T-cell (primary cell): ENCODE data around the gene TPGS2. TPM values are rescaled to one million over a fixed set of nuclear protein-coding genes. Genes with fewer than 3 reads are reported as not detected.

Experiments used
- ATAC-seq, 4 experiments: fragments of 200-7000 bp in 3 of 4; fragments of 150-1000 bp in 1 of 4; cut with Tn5 transposase; replicated peaks in 1 of 4; 1 replicate in 3 of 4; 2 replicates in 1 of 4; pipeline ENCODE4 v1.10.0; 2021; ENCODE audit warnings: moderate library complexity in 3 of 4, mild to moderate bottlenecking in 2 of 4, moderate number of reproducible peaks in 1 of 4
- CTCF ChIA-PET, 2 donors: fragments of 300-600 bp; sonication (Branson Sonifier 250); formaldehyde crosslinking; loops; one replicate each; lab custom pipeline; 2022; ENCODE audit warnings: antibody characterized with exemption in 2 of 2; lab: Charles Lee
- POLR2A ChIA-PET, 2 donors: fragments of 300-600 bp; sonication (Branson Sonifier 250); formaldehyde crosslinking; loops; one replicate each; lab custom pipeline; 2022; ENCODE audit warnings: antibody characterized with exemption in 2 of 2; lab: Charles Lee
- DNase-seq, 35 experiments: peaks; one replicate each; pipeline versions ENCODE4 v3.0.0 to v3.0.0-alpha.2; 2013 to 2023
- H3K27ac ChIP-seq: one replicate; pipeline ENCODE4 v1.5.1; 2013; ENCODE audit warnings: low read length
- H3K27me3 ChIP-seq, 2 experiments: replicated peaks in 1 of 2; 1 replicate in 1 of 2; 2 replicates in 1 of 2; pipeline versions ENCODE4 v1.6.1 to v1.7.0; 2013; ENCODE audit warnings: low read length in 1 of 2, mixed read lengths in 1 of 2; ENCODE audit not compliant: control insufficient read depth in 2 of 2, insufficient read depth in 2 of 2; ENCODE audit errors: extremely low read depth in 1 of 2
- H3K36me3 ChIP-seq, 2 donors: 1 replicate in 1 of 2; 2 replicates in 1 of 2; pipeline versions ENCODE4 v1.6.1 to v1.7.0; 2013; ENCODE audit warnings: low read length in 1 of 2; ENCODE audit not compliant: control insufficient read depth in 2 of 2, insufficient read depth in 1 of 2; ENCODE audit errors: extremely low read depth in 1 of 2
- H3K4me1 ChIP-seq, 2 experiments: 1 replicate in 1 of 2; 2 replicates in 1 of 2; pipeline versions ENCODE4 v1.6.1 to v1.7.0; 2013; ENCODE audit warnings: low read length in 2 of 2, mixed read lengths in 1 of 2; ENCODE audit not compliant: insufficient read depth in 2 of 2, control insufficient read depth in 1 of 2; ENCODE audit errors: extremely low read depth in 1 of 2
- H3K4me3 ChIP-seq, 2 donors: 1 replicate in 1 of 2; 2 replicates in 1 of 2; pipeline versions ENCODE4 v1.5.1 to v1.7.0; 2013; ENCODE audit warnings: mild to moderate bottlenecking in 2 of 2, low read length in 1 of 2, moderate library complexity in 1 of 2; ENCODE audit not compliant: control insufficient read depth in 1 of 2; ENCODE audit errors: extremely low read depth in 1 of 2
- H3K9me3 ChIP-seq: 2 replicates; pipeline ENCODE4 v1.7.0; 2013
- H3K27ac Mint-ChIP-seq, 2 donors: one replicate each; pipeline ENCODE4 v1.8.0; 2020 to 2021; ENCODE audit warnings: mild to moderate bottlenecking in 2 of 2, mixed read lengths in 2 of 2
- H3K27me3 Mint-ChIP-seq, 2 donors: one replicate each; pipeline ENCODE4 v1.8.0; 2021 to 2022; ENCODE audit warnings: mixed read lengths in 2 of 2
- H3K36me3 Mint-ChIP-seq: one replicate; pipeline ENCODE4 v1.8.0; 2021; ENCODE audit warnings: mixed read lengths
- H3K4me1 Mint-ChIP-seq, 3 donors: one replicate each; pipeline ENCODE4 v1.8.0; 2020 to 2022; ENCODE audit warnings: mixed read lengths in 3 of 3, mild to moderate bottlenecking in 1 of 3
- H3K4me3 Mint-ChIP-seq, 3 donors: one replicate each; pipeline ENCODE4 v1.8.0; 2020 to 2022; ENCODE audit warnings: mild to moderate bottlenecking in 3 of 3, mixed read lengths in 3 of 3, moderate library complexity in 3 of 3
- H3K9me3 Mint-ChIP-seq, 3 donors: one replicate each; pipeline ENCODE4 v1.8.0; 2020 to 2022; ENCODE audit warnings: mixed read lengths in 3 of 3
- WGBS: methylation state at CpG from one replicate; pipeline ENCODE4 v1.1.5; 2013; ENCODE audit warnings: missing lambda C conversion rate; ENCODE audit not compliant: insufficient coverage; 5-methylcytosine and 5-hydroxymethylcytosine counted together
- total RNA-seq, 35 experiments: library from RNA in 6 of 35; stranded (reverse) in 6 of 35; fragments of 120-200 nt in 1 of 35; gene quantifications; one replicate each; pipeline versions ENCODE4 v1.2.1 to v1.2.4 and lab custom pipeline; 2013 to 2026

TPGS2 gene
- total RNA-seq, 5 donors from 2014 or later (not counting 1 experiment from before 2014, with no cell fraction given): 31.7 to 46.9 (median 46.2) TPM

- Histone ChIP-seq H3K27ac (peak overlapping the region; percentile 55), H3K4me3 (peak overlapping the region; percentile 82 to 89), H3K36me3 (no peaks in the 10 kb centered on the region), H3K4me1 (peaks cover 0 to 22% of the 10 kb centered on the region in 2 experiments), H3K27me3 (no peaks in the 10 kb centered on the region), H3K9me3 (no peaks in the 10 kb centered on the region)
- peaks cover 37 to 48% (median 47%) of the 10 kb centered on the region in 3 donors for H3K4me1 Mint-ChIP-seq
- peak overlapping the region; percentile 69 to 85 for H3K27ac Mint-ChIP-seq
- peak overlapping the region; percentile 84 to 96 (median 89) for H3K4me3 Mint-ChIP-seq
- H3K27me3 Mint-ChIP-seq: no peaks in the 10 kb centered on the region
- POLR2A ChIA-PET: no interaction called here
- no peaks in the 10 kb centered on the region for H3K36me3 Mint-ChIP-seq
- no peaks in the 10 kb centered on the region for H3K9me3 Mint-ChIP-seq
- ATAC-seq (no peak), DNase-seq (no peak)
- CTCF ChIA-PET: interaction anchor here (0.6 to 2.3 kb wide), 12 partner anchors 9 to 862 kb away, joined by 3 to 7 read pairs (median 4); no protein-coding TSS in a partner anchor
- WGBS: 22% methylated on average over 16 of the region's 17 CpGs
Measured at GRCh38 chr18:36829362-36830157, 758 bp upstream of the TPGS2 start.

GRCh38 chr18:36828157-36828629 is 609 bp downstream of the TPGS2 start:
- DNase-seq: peak in 20 of 35 experiments; percentile 1 to 44 (median 8)
- H3K9me3 ChIP-seq: no peaks in the 10 kb centered on the region
- WGBS: 0% methylated on average over 17 of the region's 18 CpGs
- Mint-ChIP-seq H3K27ac (peak overlapping the region; percentile 84 to 85), H3K4me1 (peaks cover 37 to 52% (median 44%) of the 10 kb centered on the region in 3 donors), H3K9me3 (no peaks in the 10 kb centered on the region), H3K4me3 (peak overlapping the region; percentile 84 to 96 (median 89)), H3K36me3 (peaks cover 5% of the 10 kb centered on the region), H3K27me3 (no peaks in the 10 kb centered on the region)
- H3K27ac ChIP-seq: peak overlapping the region; percentile 49
- no peaks in the 10 kb centered on the region for H3K27me3 ChIP-seq
- ChIA-PET POLR2A (interaction anchor here (0.6 to 0.9 kb wide), 3 partner anchors 295 to 1331 kb away, joined by 3 to 7 read pairs (median 3); partner anchors contain the start of gene INO80C (in 1 of the 2)), CTCF (interaction anchor here (0.6 to 2.3 kb wide), 7 partner anchors 10 to 810 kb away, joined by 3 to 7 read pairs (median 4); no protein-coding TSS in a partner anchor)
- peaks cover 0 to under 1% of the 10 kb centered on the region in 2 donors for H3K36me3 ChIP-seq
- H3K4me3 ChIP-seq: peak overlapping the region; percentile 82 to 89
- H3K4me1 ChIP-seq: peaks cover 0 to 22% of the 10 kb centered on the region in 2 experiments
- ATAC-seq: peak in 2 of 4 experiments; percentile 0

- WGBS: 100% methylated on average over 1 of the region's 3 CpGs
- Histone ChIP-seq H3K27me3 (no peaks in the 10 kb centered on the region), H3K36me3 (peaks cover 0 to 3% of the 10 kb centered on the region in 2 donors), H3K27ac (no peak overlapping the region), H3K4me3 (no peak overlapping the region), H3K4me1 (peaks cover 0 to 22% of the 10 kb centered on the region in 2 experiments), H3K9me3 (no peaks in the 10 kb centered on the region)
- no peak overlapping the region for H3K27ac Mint-ChIP-seq
- POLR2A ChIA-PET: no interaction called here
- ATAC-seq (no peak), DNase-seq (no peak)
- no peaks in the 10 kb centered on the region for H3K27me3 Mint-ChIP-seq
- H3K4me3 Mint-ChIP-seq: peak overlapping the region in 1 of 3 donors; percentile 9
- CTCF ChIA-PET: interaction anchor here in 1 of 2 donors (0.8 kb wide), 1 partner anchor 15 kb away, joined by 3 read pairs; no protein-coding TSS in a partner anchor
- no peaks in the 10 kb centered on the region for H3K9me3 Mint-ChIP-seq
- peaks cover 9% of the 10 kb centered on the region for H3K36me3 Mint-ChIP-seq
- peaks cover 37 to 50% (median 40%) of the 10 kb centered on the region in 3 donors for H3K4me1 Mint-ChIP-seq
Measured at GRCh38 chr18:36826556-36826955, 2.2 kb downstream of the TPGS2 start.

- no peaks in the 10 kb centered on the region for H3K9me3 Mint-ChIP-seq
- DNase-seq (no peak), ATAC-seq (no peak)
- peaks cover 0 to 3% of the 10 kb centered on the region in 2 donors for H3K36me3 ChIP-seq
- peaks cover 0 to 22% of the 10 kb centered on the region in 2 experiments for H3K4me1 ChIP-seq
- no peak overlapping the region for H3K4me3 Mint-ChIP-seq
- no peaks in the 10 kb centered on the region for H3K27me3 ChIP-seq
- peaks cover 11% of the 10 kb centered on the region for H3K36me3 Mint-ChIP-seq
- H3K27ac Mint-ChIP-seq: no peak overlapping the region
- no peak overlapping the region for H3K4me3 ChIP-seq
- ChIA-PET POLR2A (interaction anchor here (0.6 kb wide), 3 partner anchors 19 to 1463 kb away, joined by 3 read pairs; no protein-coding TSS in a partner anchor), CTCF (interaction anchor here (0.5 to 0.8 kb wide), 3 partner anchors 13 to 16 kb away, joined by 3 to 4 read pairs (median 3); no protein-coding TSS in a partner anchor)
- peaks cover 29 to 42% (median 32%) of the 10 kb centered on the region in 3 donors for H3K4me1 Mint-ChIP-seq
- H3K27me3 Mint-ChIP-seq: no peaks in the 10 kb centered on the region
- H3K9me3 ChIP-seq: no peaks in the 10 kb centered on the region
- H3K27ac ChIP-seq: no peak overlapping the region
Measured at GRCh38 chr18:36825526-36825925, 3.3 kb downstream of the TPGS2 start.

- H3K9me3 Mint-ChIP-seq: no peaks in the 10 kb centered on the region
- Histone ChIP-seq H3K27ac (no peak overlapping the region), H3K9me3 (no peaks in the 10 kb centered on the region), H3K36me3 (peaks cover 5 to 26% of the 10 kb centered on the region in 2 donors), H3K27me3 (no peaks in the 10 kb centered on the region), H3K4me3 (no peak overlapping the region), H3K4me1 (no peaks in the 10 kb centered on the region)
- ChIA-PET CTCF (no interaction called here), POLR2A (no interaction called here)
- ATAC-seq (no peak), DNase-seq (no peak)
- no peak overlapping the region for H3K4me3 Mint-ChIP-seq
- peaks cover 30% of the 10 kb centered on the region for H3K36me3 Mint-ChIP-seq
- H3K27me3 Mint-ChIP-seq: no peaks in the 10 kb centered on the region
- WGBS: no CpG with 5 or more reads among the region's 4 CpGs
- no peak overlapping the region for H3K27ac Mint-ChIP-seq
- peaks cover 0 to 14% (median 9%) of the 10 kb centered on the region in 3 donors for H3K4me1 Mint-ChIP-seq
Measured at GRCh38 chr18:36821681-36822080, 7.1 kb downstream of the TPGS2 start.

- Histone ChIP-seq H3K4me3 (no peak overlapping the region), H3K9me3 (no peaks in the 10 kb centered on the region), H3K36me3 (peaks cover 5 to 32% of the 10 kb centered on the region in 2 donors), H3K27ac (no peak overlapping the region), H3K4me1 (no peaks in the 10 kb centered on the region), H3K27me3 (no peaks in the 10 kb centered on the region)
- Mint-ChIP-seq H3K27ac (no peak overlapping the region), H3K4me3 (no peak overlapping the region), H3K36me3 (peaks cover 30% of the 10 kb centered on the region), H3K9me3 (no peaks in the 10 kb centered on the region), H3K4me1 (peaks cover 0 to 9% (median 5%) of the 10 kb centered on the region in 3 donors), H3K27me3 (no peaks in the 10 kb centered on the region)
- DNase-seq: no peak
- ChIA-PET CTCF (interaction anchor here in 1 of 2 donors (1.4 kb wide), 1 partner anchor 9 kb away, joined by 5 read pairs; no protein-coding TSS in a partner anchor), POLR2A (no interaction called here)
- no peak for ATAC-seq
Measured at GRCh38 chr18:36819621-36820020, 9.2 kb downstream of the TPGS2 start.
